Gastroesophageal sphincter (tissue), 4 donors: ENCODE measurements around the gene TEKT3. TPM values are rescaled to one million over a fixed set of nuclear protein-coding genes. Genes with fewer than 3 reads are reported as not detected.

Experiments used
- ATAC-seq: fragments of 150-250 bp; one replicate; pipeline ENCODE4 v1.9.1; 2016; ENCODE audit warnings: mild to moderate bottlenecking, moderate library complexity
- H3K27ac ChIP-seq, 4 donors: fragments of 200-600 bp; sonication (generic) in 3 of 4; 1 replicate in 3 of 4; 2 replicates in 1 of 4; pipeline ENCODE4 v1.5.1; 2016 to 2019
- H3K27me3 ChIP-seq: fragments of 200-600 bp; sonication (generic); one replicate; pipeline ENCODE4 v1.5.1; 2019
- H3K36me3 ChIP-seq, 2 donors: fragments of 200-600 bp; sonication (generic); one replicate each; pipeline ENCODE4 v1.5.1; 2019; ENCODE audit warnings: control low read depth in 1 of 2
- H3K4me1 ChIP-seq, 3 donors: fragments of 200-600 bp; sonication (generic); 1 replicate in 2 of 3; 2 replicates in 1 of 3; pipeline ENCODE4 v1.5.1; 2016 to 2019; ENCODE audit warnings: control low read depth in 2 of 3
- H3K4me3 ChIP-seq, 2 donors: fragments of 200-600 bp; sonication (generic); one replicate each; pipeline ENCODE4 v1.5.1; 2019; ENCODE audit warnings: mild to moderate bottlenecking in 1 of 2, moderate library complexity in 1 of 2
- H3K9me3 ChIP-seq, 3 donors: fragments of 200-600 bp; sonication (generic); one replicate each; pipeline ENCODE4 v1.5.1; 2017 to 2019; ENCODE audit warnings: control low read depth in 2 of 3
- EP300 ChIP-seq: sonication (generic); formaldehyde crosslinking; IDR thresholded peaks from one replicate; pipeline ENCODE4 v1.6.1; 2017; ENCODE audit warnings: antibody characterized with exemption, mild to moderate bottlenecking
- POLR2A ChIP-seq, 2 donors: fragments of 450-650 bp; IDR thresholded peaks; one replicate each; pipeline ENCODE4 v1.6.1; 2017; ENCODE audit warnings: antibody characterized with exemption in 2 of 2, mild to moderate bottlenecking in 2 of 2, moderate library complexity in 1 of 2
- POLR2AphosphoS5 ChIP-seq: sonication (generic); formaldehyde crosslinking; IDR thresholded peaks from one replicate; pipeline ENCODE4 v1.6.1; 2017; ENCODE audit warnings: antibody characterized with exemption
- WGBS, 2 donors: methylation state at CpG; one replicate each; pipeline ENCODE4 v1.1.5; 2018; ENCODE audit warnings: low coverage in 1 of 2; 5-methylcytosine and 5-hydroxymethylcytosine counted together
- total RNA-seq, 4 donors: library from RNA; depleted of rRNA; stranded (reverse); fragments of >200 nt; gene quantifications; one replicate each; pipeline ENCODE4 v1.1.0, GENCODE V29; 2016
- TF ChIP-seq, protein P1 (sequence below), 4 experiments: fragments of 200-600 bp in 2 of 4; fragments of 450-650 bp in 2 of 4; sonication (generic) in 1 of 4; IDR thresholded peaks; one replicate each; pipeline ENCODE4 v1.5.1; 2017 to 2019; ENCODE audit warnings: antibody characterized with exemption in 4 of 4, mild to moderate bottlenecking in 2 of 4, moderate library complexity in 2 of 4

The TEKT3 gene
- total RNA-seq, 4 donors from 2014 or later: 2.6 TPM; not detected in 3

DNA sequence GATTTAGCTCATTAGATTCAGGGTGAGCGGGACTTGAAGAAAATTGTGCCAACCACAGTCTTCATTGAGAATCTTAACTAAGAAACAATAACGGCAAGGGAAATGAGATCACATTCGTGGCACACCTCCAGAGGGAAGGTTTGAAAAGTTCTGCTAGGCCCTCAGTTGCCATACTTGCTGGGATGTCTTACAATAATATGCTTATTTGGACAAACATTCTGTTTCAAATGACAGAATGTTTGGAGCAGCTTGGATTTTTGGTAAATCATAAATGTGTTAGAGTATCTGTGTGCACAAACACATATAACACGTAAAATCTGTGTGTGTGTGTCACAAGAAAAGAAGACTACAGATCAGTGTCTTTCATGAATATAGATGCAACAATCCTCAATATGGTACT is 24.6 kb upstream of the TEKT3 start:
- no peak for ATAC-seq
- Histone ChIP-seq H3K36me3 (no peaks in the 10 kb centered on the region), H3K27ac (no peak overlapping the region), H3K4me3 (no peak overlapping the region), H3K27me3 (no peaks in the 10 kb centered on the region), H3K9me3 (no peaks in the 10 kb centered on the region), H3K4me1 (no peaks in the 10 kb centered on the region)
- WGBS, 2 donors: 87 to 100% methylated on average over 3 to 4 of the region's 4 CpGs
- no peak for TF ChIP-seq EP300

DNA sequence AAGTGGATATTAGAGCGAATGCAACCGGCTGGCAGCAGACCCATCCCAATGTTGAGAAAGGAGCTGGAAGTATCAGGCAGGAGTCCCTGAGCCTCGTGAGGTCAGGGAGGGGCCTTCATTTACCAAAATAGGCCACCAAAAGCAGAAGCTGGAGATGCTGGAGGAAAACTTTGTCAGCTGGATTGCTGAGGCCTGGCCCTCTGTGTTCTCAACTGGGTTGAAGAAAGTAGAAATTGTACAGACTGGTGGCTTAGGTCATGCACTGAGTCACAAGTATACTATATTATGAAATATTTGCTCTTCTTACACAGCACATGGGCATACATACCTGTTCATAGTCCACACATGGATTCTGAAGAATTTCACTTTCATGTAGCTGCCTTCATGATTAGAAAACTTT is 23.2 kb upstream of the TEKT3 start:
- ATAC-seq: peak; percentile 71
- no peak for TF ChIP-seq POLR2AphosphoS5
- no peak for TF ChIP-seq POLR2A (IDR thresholded peaks at IDR 0.05)
- TF ChIP-seq EP300: no peak
- TF ChIP-seq, protein P1, sequence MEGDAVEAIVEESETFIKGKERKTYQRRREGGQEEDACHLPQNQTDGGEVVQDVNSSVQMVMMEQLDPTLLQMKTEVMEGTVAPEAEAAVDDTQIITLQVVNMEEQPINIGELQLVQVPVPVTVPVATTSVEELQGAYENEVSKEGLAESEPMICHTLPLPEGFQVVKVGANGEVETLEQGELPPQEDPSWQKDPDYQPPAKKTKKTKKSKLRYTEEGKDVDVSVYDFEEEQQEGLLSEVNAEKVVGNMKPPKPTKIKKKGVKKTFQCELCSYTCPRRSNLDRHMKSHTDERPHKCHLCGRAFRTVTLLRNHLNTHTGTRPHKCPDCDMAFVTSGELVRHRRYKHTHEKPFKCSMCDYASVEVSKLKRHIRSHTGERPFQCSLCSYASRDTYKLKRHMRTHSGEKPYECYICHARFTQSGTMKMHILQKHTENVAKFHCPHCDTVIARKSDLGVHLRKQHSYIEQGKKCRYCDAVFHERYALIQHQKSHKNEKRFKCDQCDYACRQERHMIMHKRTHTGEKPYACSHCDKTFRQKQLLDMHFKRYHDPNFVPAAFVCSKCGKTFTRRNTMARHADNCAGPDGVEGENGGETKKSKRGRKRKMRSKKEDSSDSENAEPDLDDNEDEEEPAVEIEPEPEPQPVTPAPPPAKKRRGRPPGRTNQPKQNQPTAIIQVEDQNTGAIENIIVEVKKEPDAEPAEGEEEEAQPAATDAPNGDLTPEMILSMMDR (IDR thresholded peaks at IDR 0.05): no peak
- 56% methylated on average over 2 of the region's 3 CpGs; no CpG with 5 or more reads in 1 of the 2 donors for WGBS, 2 donors
- Histone ChIP-seq H3K27ac (no peak overlapping the region), H3K9me3 (no peaks in the 10 kb centered on the region), H3K36me3 (no peaks in the 10 kb centered on the region), H3K4me3 (no peak overlapping the region), H3K27me3 (no peaks in the 10 kb centered on the region), H3K4me1 (no peaks in the 10 kb centered on the region)

DNA sequence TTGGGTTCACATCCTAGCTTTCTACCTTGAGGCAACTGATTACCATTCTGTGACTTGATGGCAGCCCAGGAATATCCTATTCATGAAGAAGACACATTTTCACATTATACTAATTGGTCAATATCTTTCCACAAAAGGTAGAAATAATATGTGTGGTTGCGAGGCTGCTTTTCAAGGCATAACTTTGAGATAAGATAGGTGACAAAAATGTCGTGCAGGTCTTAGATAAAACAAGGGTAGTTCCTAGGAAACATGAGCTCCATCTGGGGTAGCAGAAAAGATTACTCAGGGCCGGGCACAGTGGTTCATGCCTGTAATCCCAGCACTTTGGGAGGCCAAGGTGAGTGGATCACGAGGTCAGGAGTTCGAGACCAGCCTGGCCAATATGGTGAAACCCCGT is 22.3 kb upstream of the TEKT3 start:
- Histone ChIP-seq H3K4me1 (no peaks in the 10 kb centered on the region), H3K36me3 (no peaks in the 10 kb centered on the region), H3K4me3 (no peak overlapping the region), H3K9me3 (no peaks in the 10 kb centered on the region), H3K27ac (no peak overlapping the region), H3K27me3 (no peaks in the 10 kb centered on the region)
- TF ChIP-seq POLR2AphosphoS5 (no peak), EP300 (no peak), POLR2A (IDR thresholded peaks at IDR 0.05) (no peak)
- TF ChIP-seq, protein P1 (IDR thresholded peaks at IDR 0.05): no peak
- 80% methylated on average over 6 of the region's 6 CpGs; no CpG with 5 or more reads in 1 of the 2 donors for WGBS, 2 donors
- ATAC-seq: no peak

DNA sequence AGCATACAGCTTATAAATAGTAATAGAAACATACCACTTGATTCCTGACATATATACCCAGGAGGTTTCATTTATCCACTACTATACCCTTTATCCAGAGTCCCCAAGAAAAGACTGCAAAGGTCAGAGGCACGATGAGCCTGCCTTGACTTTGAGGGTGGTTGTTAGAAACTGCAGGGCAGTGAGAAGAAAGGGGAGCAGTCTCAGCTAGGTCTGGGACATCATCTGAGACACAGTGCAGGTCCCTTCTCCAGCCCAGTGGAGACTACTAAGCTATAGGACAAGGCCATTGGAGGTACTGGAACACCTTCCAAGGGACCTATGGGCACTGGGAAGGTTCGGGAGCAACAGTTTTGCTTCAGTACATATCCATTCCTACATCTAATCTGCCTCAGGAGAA is 20.2 kb upstream of the TEKT3 start:
- TF ChIP-seq EP300: no peak
- no peak for TF ChIP-seq POLR2AphosphoS5
- TF ChIP-seq POLR2A (IDR thresholded peaks at IDR 0.05): no peak
- TF ChIP-seq, protein P1 (IDR thresholded peaks at IDR 0.05): no peak
- H3K27ac ChIP-seq: no peak overlapping the region

DNA sequence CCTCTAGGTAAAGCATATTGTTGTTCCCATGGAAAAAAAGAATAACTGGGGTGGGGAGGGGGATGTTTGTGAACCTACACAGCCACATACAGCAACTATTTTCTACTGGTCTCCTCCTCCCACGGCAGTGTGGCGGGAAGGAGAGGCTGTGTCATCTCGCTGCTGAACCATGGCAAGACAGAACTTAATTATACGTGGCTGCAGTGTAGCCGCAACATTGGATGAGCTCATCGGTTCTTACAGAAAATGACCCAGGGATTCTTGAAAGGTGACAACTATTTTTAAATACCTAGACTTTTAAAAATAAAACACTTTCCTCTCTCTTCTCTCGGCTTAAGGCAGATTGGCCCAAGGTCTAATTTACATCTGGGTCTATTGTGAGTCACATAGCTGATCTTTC is 19.8 kb upstream of the TEKT3 start:
- 62 to 78% methylated on average over 3 to 7 of the region's 7 CpGs for WGBS, 2 donors
- TF ChIP-seq POLR2A (IDR thresholded peaks at IDR 0.05) (no peak), EP300 (no peak), POLR2AphosphoS5 (no peak)
- TF ChIP-seq, protein P1 (IDR thresholded peaks at IDR 0.05): no peak
- Histone ChIP-seq H3K4me1 (no peaks in the 10 kb centered on the region), H3K36me3 (no peaks in the 10 kb centered on the region), H3K27ac (no peak overlapping the region), H3K4me3 (no peak overlapping the region), H3K27me3 (no peaks in the 10 kb centered on the region), H3K9me3 (no peaks in the 10 kb centered on the region)
- ATAC-seq: no peak

More for the DNA sequence above, 20.2 kb upstream of the TEKT3 start:
- no peaks in the 10 kb centered on the region for H3K9me3 ChIP-seq
- no peaks in the 10 kb centered on the region for H3K36me3 ChIP-seq
- H3K4me3 ChIP-seq: no peak overlapping the region
- WGBS, 2 donors: 88% methylated on average over 2 of the region's 2 CpGs; no CpG with 5 or more reads in 1 of the 2 donors
- no peak for ATAC-seq
- H3K4me1 ChIP-seq: no peaks in the 10 kb centered on the region
- no peaks in the 10 kb centered on the region for H3K27me3 ChIP-seq
